ENCODE data around the gene PCK2. TPM values are rescaled to one million over a fixed set of nuclear protein-coding genes. Genes with fewer than 3 reads are reported as not detected.

Gene PCK2
- total and polyA plus RNA-seq, 2 of the 13 experiments (the other 11 are each of a cell fraction or from before 2014, with no cell fraction given): 129 to 272 TPM

DNA sequence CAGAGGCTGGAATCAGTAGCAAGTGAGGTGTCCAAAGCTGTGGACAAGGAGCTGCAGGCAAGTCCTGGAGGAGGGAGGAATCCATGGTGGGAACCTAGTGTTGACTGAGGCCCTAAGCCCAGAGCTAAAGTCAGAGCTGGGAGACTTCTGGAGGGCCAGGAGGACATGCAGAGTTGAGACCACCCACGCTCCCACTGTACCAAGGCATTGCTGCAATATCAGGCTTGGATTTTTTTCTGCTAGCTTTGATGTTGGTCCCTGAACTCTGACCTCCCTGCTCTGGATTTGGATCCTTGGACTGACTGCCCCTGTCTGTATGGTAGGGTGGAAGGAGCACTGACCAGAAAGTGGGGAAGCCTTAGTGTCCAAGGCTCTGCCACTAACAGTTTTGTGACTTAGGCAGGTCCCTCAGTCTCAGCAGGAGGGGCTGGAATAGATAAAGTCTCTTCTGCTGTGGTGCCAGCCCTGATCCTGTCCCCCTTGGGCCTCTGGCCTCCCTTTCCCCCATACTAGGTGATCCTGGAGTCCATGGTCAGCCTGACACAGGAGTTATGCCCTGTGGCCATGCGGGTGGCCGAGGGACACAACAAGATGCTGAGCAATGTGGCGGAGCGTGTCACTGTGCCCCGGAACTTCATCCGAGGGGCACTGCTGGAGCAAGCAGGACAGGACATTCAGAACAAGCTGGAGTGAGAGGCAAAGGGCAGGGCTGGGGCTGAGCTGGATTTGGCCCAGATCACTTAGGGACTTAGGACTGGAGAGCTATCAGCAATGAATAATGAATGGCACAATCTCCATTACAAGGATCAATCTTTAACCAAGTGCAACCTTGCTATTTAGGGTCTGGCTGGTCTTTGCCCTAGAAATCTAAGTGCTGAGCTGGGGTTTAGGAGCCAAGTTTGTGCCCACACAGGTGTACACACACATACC is 32.9 kb upstream of the PCK2 start (continued):
- peak in 1 of 2 experiments; percentile 20; a peak in 1 of 4 replicates for TF ChIP-seq EP300 (IDR thresholded peaks at IDR 0.05; ENCODE audit: low read depth in 2 of 2, low read length in 2 of 2)
- TF ChIP-seq EP300 (CRISPR knock-in tag; IDR thresholded peaks at IDR 0.05; ENCODE audit: borderline replicate concordance): no peak
- TF ChIP-seq ZNF564 (CRISPR knock-in tag; IDR thresholded peaks at IDR 0.05): no peak
- peak; percentile 47; the same call in 1 of the 2 replicates for TF ChIP-seq ZNF563 (CRISPR knock-in tag; IDR thresholded peaks at IDR 0.05)
- TF ChIP-seq, protein P1, sequence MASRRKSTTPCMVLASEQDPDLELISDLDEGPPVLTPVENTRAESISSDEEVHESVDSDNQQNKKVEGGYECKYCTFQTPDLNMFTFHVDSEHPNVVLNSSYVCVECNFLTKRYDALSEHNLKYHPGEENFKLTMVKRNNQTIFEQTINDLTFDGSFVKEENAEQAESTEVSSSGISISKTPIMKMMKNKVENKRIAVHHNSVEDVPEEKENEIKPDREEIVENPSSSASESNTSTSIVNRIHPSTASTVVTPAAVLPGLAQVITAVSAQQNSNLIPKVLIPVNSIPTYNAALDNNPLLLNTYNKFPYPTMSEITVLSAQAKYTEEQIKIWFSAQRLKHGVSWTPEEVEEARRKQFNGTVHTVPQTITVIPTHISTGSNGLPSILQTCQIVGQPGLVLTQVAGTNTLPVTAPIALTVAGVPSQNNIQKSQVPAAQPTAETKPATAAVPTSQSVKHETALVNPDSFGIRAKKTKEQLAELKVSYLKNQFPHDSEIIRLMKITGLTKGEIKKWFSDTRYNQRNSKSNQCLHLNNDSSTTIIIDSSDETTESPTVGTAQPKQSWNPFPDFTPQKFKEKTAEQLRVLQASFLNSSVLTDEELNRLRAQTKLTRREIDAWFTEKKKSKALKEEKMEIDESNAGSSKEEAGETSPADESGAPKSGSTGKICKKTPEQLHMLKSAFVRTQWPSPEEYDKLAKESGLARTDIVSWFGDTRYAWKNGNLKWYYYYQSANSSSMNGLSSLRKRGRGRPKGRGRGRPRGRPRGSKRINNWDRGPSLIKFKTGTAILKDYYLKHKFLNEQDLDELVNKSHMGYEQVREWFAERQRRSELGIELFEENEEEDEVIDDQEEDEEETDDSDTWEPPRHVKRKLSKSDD (CRISPR knock-in tag; IDR thresholded peaks at IDR 0.05; ENCODE audit: low read depth): peak; percentile 36; the same call in 1 of the 2 replicates
- TF ChIP-seq ZNF343 (CRISPR knock-in tag; IDR thresholded peaks at IDR 0.05): peak; percentile 74; the same call in 1 of the 2 replicates
- TF ChIP-seq ZNF557 (CRISPR knock-in tag; IDR thresholded peaks at IDR 0.05): no peak
- TF ChIP-seq IKZF4 (CRISPR knock-in tag; IDR thresholded peaks at IDR 0.05; ENCODE audit: borderline replicate concordance, low read depth, not compliant biosample characterization): peak; percentile 68
- TF ChIP-seq ZNF776 (CRISPR knock-in tag; IDR thresholded peaks at IDR 0.05): no peak
- TF ChIP-seq ZNF263 (CRISPR knock-in tag; IDR thresholded peaks at IDR 0.05): peak; percentile 63
- TF ChIP-seq ZNF124 (CRISPR knock-in tag; IDR thresholded peaks at IDR 0.05): no peak
